Stimulated activated CD4-positive, alpha-beta T cell treated with anti-CD3 and anti-CD28 coated beads, Interleukin-4, amount 100 ng/mL, for 24 hours (primary cell): Measurements from ENCODE around the gene MYADML2.
"Not testable (repeated sequence)": the region's sequence is repeated elsewhere in the genome, so short reads cannot be mapped to it uniquely, and the experiment has no call there.

Experiments
- DNase-seq: peaks from one replicate; pipeline ENCODE4 v3.0.0-alpha.2; 2020

MYADML2 gene

DNA sequence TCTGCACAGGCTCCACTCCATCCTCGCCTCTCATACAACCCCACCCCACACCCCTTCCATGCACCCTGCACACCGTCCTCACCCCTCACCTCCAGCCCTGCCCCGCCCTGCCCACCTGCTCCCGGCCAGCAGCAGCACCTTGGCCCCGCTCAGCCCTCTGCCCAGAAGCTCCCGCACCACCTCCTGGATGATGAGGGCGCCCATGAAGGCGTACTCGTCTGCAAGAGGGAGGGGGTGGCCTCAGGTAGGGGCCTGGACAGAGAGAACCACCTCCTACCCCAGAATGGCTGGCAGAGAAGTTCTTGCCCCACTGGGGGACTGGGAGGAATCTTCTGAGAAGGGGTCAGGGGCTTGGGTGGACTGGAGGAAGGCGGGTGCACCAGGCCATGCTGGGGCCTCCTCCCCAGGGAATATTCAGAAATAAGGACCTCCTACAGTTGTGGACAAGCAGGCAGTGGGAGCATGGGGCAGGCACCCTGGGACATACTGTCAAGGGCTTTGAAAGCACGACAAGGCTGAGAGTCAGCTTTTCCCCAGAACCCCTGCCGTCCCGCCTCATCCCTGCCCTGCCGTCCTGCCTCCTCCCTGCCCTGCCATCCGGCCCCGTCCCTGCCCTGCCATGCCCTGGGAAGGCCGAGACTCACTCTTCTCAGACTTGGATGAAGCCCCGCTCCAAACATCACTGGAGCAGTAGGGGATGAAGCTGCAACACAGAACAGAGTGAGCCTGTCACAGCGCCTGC is 10.8 kb upstream of the MYADML2 start:
- no peak for DNase-seq

DNA sequence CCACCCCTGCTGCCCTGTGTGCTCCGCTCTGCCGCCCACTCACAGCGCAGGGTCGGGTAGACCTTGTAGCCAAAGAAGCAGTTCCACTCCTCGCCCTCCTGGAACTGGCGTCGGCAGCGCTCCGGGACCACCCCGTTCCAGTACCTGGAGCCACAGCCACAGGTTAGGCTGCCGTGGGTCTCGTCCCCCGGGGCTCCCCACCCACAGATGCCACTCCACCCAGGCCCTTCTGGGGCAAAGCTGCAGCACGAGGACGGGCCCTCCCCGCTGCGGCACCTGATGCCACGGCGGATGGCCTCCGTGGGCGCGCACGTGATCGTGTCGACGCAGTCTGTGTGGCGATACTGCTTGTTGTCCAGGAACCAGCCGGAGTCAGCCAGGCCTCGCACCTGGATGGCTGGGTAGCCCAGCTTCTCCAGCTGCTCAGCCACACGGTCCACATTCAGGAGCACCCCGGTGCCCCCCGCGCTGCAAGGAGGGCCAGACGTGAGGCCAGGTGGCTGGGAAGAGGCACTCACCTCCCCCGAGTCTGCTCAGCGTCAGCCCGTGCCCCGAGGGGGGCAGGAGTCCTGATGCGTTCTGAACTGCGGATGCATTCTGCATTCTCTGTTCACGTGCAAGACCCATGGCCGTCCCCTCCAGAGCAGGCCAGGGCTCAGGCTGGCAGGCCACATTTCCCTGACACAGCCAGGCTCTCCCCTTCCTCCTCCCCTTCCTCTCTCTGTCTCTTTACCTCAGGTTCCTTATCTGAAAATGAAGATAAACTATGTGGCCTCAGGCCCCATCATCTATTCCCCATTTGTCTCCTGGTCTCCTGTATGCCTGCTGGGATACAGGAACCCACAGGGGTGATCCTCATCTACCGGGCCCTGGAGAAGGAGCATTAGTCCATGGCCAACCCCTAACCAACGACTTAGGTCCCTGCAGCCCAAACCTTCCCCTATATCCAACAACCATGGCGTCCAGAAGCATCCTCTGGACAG is 9.9 kb upstream of the MYADML2 start:
- DNase-seq, result no peak

DNA sequence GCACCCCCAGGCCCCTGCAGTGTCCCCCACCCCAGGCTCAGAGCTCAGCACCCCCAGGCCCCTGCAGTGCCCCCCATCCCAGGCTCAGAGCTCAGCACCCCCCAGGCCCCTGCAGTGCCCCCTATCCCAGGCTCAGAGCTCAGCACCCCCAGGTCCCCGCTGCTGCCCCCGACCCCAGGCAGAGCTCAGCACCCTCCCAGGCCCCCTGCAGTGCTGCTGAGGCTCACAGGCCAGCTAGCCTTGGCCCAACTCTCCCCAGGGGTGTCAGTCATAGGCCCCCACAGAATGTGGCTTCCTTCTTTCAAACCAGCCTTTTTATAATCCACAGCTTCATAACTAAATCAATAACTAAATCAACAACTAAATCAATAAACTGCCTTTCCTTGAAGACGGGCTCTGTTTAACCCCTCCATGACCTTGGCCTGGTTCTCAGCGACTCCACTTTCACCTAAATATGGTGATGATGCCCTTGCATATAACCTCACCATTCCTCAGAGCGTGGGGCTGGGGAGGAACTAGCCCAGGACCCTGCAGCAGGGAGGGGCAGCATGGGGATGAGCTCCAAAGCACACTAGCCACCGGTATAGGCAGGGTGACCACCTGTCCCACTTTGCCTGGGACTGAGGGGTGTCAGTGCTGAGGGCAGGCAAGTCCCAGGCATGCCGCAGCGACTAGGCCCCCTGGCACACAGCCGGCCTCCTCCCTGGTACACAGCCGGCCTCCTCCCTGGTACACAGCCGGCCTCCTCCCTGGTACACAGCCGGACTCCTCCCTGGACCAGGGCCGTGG is 8.9 kb upstream of the MYADML2 start:
- DNase-seq, result no peak

DNA sequence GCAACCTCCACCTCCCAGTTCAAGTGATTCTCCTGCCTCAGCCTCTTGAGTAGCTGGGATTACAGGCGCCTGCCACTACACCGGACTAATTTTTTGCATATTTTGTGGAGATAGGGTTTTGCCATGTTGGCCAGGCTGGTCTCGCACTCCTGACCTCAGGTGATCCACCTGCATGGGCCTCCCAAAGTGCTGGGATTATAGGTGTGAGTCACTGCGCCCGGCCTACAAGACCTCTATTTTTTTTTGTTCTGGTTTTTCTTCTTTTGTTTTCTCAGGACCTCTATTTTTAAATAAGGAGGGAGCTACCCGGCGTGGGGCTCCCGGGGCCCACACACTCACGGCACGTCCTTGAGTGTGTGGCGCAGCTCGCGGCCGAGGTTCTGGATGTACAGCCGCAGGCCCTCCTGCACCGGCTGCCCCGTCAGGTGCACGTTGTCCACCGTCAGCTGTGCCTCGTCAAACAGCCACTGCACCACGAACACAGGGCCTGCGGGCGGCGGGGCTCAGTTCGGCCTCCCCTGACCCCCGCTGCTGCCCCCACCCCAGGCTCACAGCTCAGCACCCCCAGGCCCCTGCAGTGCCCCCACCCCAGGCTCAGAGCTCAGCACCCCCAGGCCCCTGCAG is 8.1 kb upstream of the MYADML2 start:
- DNase-seq, result no peak

DNA sequence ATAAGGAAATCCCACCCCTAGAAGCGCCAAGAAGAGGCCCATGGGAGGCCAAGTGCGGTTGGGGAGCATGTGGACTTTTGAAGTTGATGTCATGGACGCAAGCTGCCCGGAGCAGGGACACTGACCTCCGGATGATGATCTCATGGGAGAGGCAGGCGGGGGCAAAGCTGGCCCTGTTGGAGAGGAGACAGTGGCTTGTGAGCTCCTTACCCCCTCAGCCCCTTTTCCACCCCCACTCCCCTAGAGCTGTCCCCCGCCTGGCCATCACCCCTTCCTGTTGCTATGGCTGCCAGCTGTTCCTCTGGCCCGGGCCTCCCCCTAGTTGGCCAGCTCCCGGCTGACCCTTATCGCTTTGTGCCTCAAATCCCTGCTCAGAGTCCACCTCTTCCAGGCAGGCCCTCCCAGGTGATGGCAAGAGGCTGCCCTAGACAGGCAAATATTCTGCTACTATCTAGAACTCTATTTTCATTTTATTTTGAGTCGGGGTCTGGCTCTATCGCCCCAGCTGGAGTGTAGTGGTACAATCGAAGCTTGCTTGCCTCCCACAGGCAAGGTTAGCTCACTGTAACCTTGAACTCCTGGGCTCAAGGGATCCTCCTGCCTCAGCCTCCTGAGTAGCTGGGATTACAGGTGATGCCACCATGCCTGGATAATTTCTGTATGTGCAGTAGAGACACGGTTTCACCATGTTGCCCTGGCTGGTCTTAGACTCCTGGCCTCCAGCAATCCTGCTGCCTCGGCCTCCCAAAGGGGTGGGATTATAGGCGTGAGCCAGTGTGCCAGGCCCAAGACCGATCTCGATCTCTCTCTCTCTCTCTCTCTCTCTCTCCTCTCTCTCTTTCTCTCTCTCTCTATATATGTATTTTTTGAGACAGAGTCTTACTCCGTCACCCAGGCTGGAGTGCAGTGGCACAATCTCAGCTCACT is 7.4 kb upstream of the MYADML2 start:
- no peak for DNase-seq

DNA sequence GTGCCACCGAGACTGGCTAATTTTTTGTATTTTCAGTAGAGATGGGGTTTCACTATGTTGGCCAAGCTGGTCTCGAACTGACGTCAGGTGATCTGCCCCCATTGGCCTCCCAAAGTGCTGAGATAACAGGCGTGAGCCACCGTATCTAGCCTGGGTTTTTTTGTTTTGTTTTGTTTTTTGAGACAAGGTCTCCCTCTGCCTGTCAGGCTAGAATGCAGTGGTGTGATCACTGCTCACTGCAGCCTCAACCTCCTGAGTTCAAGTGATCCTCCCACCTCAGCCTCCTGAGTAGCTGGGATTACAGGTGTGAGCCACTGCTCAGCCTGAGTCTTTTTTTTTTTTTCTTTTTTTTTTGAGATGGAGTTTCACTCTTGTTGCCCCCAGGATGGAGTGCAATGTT is 6.4 kb upstream of the MYADML2 start:
- not testable (repeated sequence) for DNase-seq

DNA sequence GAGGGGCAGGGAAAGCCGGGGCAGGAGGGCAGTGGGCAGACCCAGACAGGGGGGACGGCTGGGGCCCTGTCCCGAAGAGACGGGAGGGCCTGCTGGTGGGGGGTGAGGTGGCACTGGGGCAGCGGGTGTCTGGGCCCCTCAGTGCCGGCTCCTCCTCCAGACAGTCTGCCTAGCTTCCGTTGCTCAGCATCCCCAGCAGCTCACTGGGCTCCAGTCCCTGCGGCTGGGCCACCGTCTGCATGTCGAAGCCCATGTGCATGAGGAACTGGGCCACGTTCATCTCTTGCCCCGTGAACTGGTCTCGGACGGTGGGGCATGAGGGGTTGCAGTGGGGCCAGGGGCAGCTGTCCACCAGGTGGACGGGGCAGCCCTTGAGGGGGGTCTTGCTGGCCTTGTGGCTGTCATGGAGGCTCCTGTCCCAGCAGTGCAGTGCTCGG is 5.8 kb upstream of the MYADML2 start:
- no peak for DNase-seq

DNA sequence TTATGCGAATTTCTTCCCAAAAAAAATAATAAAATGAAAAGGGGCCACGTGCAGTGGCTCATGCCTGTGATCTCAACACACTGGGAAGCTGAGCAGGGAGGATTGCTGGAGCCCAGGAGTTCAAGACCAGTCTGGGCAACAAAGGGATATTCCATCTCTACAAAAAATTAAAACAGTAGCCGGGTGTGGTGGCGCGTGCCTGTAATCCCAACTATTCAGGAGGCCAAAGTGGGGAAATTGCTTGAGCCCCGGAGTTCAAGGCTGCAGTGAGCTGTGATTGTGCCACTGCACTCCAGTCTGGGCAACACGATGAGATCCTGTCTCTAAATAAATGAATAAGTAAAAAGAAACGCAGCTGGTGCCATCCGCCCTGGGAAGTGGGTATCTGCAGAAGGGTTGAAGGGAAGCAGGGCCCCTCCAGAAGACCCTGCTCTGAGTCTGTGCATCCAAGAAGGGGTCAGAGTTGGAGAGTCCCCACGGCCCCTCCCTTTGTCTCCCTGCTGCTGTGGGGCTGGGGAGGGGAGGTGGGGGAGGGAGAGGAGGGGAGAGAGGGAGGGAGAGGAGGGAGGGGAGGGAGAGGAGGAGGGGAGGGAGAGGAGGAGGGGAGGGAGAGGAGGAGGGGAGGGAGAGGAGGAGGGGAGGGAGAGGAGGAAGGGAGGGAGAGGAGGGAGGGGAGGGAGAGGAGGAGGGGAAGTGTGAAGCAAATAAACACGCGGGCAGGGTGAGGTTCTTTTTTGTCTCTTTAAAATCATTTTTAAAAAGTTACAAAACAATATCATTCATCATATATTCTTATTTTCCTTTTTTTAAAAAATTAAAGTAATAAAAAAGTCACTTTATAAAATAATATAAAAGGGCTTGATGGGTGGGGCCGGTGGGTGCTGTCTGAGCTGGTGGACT is 5.0 kb upstream of the MYADML2 start:
- no peak for DNase-seq

DNA sequence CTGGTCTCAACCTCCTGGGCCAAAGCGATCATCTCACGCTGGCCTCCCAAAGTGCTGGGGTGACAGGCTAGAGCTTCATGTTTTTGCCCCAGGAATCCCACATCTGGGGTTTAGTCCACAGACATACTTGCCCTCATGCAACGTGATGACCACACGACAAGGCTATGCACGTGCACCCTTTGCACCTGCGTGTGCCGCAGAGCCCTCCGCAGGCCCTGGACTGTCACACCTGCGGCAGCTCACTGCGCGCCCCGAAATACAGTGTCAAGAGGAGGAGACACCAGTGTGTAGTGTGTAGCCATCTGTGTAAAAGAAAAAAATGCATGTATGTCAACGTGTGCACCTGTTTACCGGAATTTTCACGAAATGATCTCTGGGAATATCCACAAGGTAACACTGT is 3.5 kb upstream of the MYADML2 start:
- no peak for DNase-seq

DNA sequence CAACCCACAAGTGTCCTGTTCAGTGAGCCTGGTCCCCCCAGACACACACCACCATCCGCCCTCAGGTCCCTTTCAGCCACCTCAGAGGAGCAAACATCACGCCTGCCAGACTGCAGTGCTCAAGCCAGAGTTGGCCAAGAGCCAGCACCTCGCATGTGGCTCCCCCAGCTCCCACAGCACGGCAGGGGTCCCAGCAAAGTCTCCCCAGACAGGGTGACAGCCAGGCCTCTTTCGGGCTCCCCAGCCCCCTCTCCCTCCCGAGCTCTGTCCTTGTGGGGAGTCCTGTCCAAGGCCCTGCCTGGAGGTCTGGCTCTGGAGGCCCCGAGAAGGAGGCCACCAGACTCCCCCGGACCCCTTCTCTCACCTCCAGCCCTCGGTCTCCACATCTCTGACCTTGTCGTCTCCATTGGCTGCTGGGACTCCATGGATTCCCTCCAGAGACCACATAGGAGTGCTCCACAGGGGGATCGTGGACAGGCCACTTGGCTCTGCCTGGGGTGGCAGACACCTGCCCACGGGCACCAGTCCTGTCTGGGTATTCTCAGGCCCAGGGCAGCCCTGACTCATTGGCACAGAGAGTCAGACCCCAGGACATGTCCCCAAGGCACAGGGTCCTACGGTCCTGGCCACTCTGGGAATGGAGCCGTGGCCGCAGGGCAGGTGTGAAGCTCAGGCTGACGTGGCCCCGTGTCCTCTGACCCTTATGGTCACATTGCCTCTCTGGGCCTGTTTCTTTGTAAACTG is 1.8 kb upstream of the MYADML2 start:
- DNase-seq, result no peak

DNA sequence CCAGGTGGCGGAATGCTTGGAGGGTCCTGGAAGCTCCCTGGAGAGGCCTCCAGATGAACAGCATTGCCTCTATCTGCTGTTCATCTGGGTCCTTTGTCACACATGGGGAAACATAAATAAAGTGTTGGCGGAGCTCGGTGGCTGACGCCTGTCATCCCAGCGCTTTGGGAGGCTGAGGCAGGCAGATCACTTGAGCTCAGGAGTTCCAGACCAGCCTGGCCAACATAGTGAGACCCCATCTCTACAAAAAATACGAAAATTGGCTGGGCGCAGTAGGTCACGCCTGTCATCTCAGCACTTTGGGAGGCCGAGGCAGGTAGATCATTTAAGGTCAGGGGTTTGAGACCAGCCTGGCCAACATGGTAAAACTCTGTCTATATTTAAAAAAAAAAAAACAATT is 2.2 kb downstream of the MYADML2 start:
- no peak for DNase-seq

DNA sequence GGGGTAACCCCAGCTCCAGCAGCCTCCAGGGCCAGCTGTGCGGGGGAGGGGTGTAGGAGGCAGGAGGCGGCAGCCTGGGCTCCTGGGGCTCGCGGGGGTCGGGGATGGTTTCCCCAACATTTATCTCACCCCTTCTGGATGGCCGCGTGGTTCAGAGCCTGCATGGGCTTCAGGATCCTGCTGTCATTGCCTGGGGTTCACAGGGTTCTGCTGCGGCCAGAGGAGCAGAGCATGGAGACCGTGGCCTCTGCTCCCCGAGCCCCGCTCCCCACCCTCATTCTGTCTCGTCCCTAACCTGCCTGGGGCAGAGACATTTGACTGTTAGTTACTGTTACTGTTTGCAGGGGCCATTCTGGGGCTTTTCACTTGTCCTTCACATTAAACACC is 4.9 kb downstream of the MYADML2 start:
- DNase-seq, result no peak

DNA sequence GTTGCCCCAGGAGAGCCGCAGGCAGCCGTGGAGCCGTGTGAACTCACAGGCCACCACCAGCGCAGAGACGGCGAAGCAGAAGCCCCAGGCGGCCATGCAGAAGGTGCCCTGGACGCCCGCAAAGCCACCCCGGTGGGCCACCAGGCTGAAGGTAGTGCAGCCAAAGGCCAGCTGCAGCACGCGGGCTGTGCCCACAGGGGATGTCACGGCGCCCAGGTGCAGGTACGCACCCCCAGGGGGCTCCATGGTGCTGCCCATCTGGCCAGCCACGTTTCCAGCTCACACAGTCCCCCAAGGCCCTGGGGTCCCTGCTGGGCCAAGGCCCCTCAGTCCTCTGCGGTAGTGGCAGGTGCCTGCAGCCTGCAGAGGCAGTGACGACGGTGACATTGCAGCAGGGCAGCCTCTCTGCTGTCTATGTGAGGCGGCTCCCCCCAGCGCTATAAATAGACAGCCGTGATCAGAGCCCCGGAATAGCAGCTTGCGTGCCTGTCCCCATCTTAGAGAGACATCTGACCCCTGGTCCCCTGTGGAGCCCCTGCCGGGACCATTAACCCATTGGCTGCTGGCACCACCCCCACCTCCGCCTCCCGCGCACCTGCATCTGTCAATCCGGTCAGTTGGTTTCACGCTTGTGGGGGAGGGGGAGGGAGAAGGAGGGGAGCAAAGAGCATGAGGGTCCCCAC is 5.4 kb downstream of the MYADML2 start:
- no peak for DNase-seq

DNA sequence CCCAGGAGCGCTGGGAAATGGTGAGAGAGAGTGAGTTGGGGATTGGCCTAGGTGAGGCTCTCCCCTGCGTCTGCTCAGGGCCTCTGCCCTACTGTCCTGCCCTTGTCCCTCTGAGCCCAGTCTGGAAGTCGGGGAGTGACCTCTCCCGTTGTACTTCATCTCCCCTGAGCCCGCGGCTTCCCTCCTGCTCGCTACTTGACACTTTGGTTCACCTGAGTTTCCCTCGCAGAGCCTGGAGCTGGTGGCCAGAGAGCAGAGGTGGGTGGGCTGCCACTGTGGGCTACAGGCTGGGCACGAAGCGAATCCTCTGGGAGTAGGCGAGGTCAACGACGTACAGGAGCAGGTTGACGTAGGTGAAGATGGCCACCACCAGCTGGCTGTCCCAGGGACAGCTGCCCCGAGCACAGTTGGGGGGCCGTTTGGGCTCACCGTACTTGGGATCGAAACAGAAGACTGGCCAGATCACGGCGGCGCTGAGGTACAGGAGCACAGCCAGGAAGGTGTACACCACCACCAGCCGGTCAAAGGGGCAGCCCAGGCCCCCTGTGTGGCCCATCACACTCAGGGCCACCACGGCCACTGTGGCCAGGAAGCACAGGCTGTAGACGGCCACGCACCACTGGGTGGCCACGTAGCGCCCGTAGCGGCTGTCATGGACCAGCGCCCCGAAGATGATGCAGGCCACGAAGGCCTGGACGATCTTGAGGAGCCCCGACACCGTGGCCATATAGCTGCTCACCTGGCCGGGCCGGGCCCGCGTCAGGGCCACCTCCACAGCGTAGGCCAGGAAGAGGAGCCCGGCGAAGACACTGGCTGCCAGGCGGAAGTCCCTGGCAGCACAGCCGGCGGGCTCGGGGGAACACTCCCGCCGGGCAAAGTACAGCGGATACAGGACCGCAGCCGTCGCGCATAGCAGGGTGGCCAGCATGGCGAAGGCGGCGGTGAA is 6.2 kb downstream of the MYADML2 start:
- no peak for DNase-seq

DNA sequence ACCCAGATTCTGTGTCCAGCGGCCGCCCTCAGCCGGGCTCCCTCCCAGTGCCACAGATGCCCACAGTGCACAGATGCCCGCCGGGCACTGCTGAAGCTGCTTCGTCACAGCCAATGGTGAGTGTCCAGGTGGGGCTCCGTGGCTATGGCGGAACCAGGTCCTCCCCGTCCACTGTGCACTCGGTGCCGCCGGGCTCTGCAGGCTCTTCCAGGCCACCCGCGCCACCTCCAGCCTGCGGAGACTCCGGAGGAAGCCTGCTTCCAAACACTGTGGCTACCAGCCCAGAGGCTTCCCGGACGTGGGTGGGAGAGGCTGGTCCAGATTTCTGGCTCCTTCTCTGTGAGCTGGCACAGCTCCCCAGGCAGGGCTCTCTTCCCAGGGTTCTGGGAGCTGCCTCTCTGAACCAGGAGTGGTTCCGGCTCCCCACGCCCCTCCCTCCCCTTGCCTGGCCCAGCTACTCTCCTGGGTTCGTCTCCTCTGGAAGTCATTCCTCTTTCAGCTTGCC is 7.1 kb downstream of the MYADML2 start:
- no peak for DNase-seq

DNA sequence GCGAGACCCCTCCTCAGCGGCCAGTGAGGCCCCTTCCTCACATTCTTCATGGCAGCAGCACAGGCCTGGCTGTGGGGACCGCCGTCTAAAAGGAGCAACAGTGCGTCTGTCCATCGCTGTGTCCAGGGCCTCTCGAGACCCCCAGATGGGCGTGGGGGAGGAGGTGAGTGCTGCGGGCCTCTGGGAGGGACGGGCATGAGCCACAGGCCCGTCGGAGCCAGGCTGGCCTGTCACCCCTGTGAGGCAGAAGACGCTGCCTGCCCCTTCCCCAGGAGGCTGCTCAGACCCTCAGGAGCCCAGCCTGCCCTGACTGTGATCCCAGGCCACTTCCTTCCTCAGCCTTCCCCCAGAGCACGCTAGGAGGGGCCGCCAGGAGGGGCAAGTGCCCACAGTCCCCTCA is 7.8 kb downstream of the MYADML2 start:
- DNase-seq, result no peak

DNA sequence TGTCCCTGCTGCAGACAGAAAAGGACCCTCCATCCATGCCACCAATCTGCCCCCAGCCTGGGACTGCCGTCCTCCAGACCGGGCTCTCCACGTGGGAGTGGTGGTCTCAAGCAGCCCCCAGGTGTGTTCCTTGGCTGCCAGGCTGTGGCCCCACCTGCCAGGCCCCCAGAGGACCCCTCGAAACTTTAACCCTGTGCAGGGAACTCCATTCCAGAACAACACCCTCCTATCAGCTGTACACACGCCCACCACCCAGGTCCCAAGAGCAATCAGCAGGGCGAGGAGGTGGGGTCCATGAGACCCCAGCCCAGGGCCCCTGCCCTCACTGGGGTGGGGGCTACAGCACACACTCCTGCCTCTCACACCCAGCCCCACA is 11.3 kb downstream of the MYADML2 start:
- no peak for DNase-seq
